HG02852 (cell line): ENCODE data around the gene PRICKLE1.

Source experiments
- ATAC-seq: cut with Tn5 transposase; IDR thresholded peaks from one replicate; pipeline ENCODE4 v1.9.1; 2021; ENCODE audit warnings: mild to moderate bottlenecking, moderate library complexity; ENCODE audit not compliant: unreplicated experiment

Gene PRICKLE1

DNA sequence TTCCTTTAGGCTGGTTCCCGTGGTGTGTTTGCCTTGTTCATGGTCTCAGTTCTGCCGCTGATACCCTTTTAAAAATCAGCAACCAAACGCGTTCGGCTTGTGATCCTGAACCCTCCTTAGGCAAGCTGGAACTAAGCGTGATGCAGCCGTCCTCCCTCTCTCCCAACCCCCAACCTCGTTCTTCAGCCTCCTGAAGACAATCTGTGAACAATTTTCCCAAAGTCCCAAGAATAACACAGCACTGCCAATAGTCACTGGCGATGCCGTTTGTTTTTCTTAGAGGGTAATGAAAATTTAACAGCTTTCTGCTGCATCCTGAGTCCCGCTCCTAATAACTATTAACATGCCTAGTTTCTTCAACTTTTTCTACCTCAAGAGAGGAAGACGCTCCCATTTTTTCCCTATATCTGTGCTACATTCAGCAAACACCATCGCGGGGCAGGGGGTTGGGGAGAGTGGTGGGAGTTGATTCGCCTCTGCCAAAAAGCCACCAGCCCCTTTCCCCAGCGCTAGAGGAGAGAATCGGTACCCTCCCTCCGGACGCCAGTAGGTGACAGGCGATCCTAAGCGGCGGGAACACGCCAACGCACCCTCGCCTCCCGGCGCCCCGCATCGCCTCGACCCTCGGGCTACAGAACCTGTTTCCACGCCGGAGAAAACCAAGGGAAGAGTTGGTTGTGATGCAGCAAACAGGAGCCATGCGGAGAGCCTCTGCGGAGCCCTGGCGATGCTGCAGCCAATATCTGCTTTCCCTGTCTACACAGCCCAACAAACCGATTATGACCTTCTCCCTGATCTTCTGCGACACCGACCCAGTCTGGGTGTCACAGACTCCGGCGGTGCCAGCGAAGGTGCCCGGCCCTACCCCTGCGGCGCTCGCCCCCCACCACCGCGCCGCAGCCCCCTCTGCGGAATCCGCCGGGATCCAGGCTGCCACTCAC is 752 bp downstream of the PRICKLE1 start:
- peak; percentile 28 for ATAC-seq

DNA sequence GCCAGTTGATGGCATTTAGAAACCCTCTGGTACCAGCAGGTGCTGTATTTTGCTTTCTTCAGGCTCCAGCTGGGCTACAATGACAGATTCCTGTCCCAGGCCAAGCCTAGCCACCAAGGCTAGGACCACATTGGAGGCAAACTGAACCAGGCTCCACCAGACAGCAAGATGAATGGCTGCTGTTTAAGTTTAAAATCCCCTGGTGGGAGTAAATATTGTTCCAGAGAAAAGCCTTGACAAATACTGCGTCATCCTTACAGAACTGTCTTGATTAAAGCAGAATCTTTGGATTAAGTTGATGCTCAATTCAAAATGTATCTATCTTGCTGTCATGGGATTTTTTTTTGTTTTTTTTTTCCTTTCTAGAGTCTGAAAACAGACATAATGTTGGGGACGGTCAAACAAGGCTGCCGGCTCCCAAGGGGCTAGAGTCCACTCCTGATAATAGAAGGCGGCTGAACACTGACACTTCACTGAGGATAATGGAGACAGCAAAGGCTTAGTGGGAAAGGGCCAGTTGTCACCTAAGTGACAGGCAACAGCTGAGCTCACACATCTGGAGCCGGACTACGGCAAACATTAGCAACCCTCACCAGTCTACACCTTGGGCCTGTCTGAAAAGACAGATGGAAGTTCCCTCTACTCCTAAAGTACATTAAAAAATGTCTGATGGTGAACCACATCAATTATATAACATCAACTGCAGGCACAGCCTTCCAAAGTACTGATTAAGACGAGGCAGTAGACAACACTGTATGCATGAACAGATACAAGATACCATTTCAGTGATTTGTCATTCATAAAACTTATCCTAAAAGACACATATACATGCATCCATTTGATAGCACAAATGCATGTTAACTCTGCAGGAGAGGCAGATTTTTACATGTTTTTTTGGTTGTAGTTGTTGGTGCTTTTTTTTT is 1.7 kb downstream of the PRICKLE1 start:
- no peak for ATAC-seq

DNA sequence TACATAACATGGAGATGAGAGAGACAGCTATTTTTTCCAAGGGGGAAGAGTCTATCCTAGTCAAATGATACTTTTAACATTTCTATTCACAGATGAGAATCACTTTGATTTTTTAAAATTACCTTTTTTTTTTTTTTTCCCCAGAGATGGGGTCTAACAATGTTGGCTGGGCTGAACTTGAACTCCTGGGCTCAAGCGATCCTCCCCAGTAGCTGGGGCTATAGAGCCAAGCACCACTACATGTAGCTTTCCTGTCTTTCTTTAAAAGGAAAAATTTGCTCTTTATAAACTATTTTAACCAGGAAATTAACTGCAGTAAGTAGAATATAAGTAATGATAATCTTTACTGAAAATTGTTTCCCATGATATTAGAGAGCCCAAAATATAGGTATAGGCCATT is 3.3 kb downstream of the PRICKLE1 start:
- ATAC-seq, result no peak

DNA sequence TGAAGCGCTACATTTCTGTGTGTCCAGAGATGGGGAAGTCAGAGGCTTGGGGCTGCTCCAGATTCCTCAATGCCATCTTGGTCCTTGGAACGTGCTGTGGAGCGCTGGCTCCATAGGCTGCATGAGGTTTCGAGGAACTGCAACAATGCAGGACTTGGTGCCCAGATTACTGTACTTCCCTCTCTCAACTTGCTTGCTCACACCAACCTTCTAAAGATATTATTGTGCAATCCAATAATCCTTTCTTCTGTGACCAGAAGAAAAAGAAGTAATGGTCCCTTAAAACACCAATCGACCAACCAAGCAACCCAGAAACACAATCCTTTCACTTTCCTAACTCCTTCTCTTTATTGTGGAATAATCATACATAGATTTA is 3.7 kb downstream of the PRICKLE1 start:
- ATAC-seq, result no peak

DNA sequence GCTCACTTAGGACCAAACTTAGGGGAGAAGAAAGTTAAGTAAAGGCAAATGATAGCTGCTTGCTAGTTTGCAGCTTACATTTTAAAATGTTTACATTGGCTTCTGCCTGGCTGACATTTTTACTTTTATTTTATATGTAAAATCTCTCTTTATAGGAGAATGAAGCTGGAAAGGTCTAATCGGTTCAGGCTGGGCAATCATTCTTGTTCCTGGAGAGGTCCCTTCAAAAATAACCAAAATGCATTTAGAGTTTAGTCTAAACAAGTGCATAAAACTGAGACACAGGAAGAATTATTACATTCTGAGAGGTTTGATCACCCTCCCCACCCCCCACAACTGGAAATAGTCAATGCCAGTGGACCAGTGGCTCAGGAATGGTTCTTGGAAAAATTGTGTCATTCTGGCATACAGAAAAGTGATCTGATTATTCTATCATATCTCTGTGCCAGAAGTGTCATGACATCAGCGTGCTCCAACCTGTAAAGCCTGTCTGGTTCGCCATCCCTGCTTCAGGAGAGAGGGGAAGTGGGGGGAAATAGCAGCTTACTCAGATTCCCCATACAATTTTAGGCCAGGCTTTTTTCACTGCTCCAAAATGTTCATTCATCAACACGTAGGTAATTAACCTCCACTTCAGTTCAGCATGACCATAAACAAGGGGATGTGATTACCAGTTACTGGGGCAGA is 4.2 kb downstream of the PRICKLE1 start:
- ATAC-seq, result no peak

DNA sequence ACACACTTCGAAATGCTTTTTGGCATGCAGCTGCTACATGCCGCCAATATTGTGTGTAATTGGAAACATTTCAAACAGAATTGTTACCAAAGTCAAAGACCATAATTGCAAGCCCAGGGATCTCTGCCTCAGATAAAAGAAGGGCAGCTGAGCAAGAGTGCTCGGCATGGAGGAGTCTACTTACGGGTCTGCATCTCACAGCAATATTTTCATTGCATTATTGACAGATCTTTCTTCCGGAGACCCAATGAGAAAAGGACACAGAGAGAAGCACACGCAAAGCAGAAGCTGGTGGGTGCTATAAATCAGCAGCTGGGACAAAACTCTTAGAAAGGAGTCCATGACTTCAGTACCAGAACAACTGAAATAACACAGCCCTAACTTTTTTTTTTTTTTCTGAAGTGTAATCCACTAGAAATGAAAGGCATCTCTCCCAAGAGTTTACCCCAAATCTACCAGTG is 4.9 kb downstream of the PRICKLE1 start:
- no peak for ATAC-seq

DNA sequence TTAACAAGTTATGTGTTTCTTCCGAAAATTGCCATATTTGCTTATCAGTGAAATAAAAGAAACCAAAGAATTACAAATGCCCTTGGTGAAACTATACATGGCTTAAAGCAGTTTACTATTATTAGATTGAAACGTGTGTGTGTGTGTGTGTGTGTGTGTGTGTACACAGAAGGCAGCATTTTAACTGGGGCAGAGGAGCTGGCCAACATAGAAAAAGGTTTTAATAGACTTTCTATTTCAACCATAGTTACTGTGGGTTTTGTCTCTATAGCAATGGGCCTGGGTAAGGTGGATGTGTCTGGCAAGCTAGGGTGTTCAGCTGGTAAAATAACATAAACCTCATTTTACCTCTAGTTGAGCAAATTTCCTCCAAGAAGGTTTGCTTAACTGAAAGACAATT is 6.5 kb downstream of the PRICKLE1 start:
- ATAC-seq, result no peak

DNA sequence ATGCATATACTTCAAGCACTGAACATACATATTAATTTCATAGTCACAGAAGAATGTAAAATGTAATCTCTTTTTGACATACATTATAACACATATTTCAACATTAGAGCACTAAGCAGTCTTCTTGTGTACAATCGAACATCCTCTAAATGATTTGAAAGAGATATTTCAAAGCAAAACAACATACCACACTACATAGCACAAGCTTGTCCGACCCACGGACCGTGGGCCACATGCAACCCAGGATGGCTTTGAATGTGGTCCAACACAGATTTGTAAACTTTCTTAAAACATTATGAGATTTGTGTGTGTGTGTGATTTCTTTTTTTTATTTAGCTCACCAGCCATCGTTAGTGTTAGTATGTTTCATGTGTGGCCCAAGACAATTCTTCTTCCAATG is 7.0 kb downstream of the PRICKLE1 start:
- ATAC-seq, result no peak

DNA sequence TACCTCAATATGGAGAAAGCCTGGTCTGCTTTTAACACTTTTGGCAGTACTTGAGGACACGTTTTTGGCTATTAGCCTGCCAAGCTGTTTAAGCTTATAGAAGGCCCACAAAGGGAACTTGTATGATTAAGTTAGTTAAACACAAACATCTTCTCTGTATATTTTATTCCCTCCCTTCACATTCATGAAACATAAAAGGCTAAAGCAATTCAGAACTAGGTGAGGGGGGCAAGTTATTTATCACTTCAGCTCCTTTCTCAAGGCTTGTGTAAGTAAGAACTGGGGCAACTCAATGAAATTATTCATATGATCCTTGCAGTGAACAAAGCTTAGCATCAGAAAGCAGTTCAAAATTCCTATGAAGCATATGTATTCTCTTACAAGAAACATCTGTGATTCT is 7.5 kb downstream of the PRICKLE1 start:
- no peak for ATAC-seq

DNA sequence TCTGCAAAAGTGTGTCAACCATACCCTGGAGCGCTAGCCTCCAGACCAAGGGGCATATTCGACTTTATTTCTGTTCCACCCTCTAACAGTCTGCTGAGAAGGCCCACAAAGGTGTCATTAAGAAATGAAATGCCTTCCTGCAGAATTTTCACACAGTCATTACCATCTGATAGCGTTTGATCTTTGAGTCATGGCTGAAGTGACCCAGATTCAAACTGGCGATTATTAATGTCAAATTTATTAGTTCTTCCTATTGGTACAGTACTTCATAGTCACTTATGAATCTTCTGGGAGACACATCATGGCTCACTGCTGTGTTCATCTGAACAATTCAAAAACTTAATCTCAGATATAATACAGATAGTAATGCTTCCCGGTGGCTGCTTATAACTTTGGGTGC is 13.2 kb downstream of the PRICKLE1 start:
- ATAC-seq, result no peak

DNA sequence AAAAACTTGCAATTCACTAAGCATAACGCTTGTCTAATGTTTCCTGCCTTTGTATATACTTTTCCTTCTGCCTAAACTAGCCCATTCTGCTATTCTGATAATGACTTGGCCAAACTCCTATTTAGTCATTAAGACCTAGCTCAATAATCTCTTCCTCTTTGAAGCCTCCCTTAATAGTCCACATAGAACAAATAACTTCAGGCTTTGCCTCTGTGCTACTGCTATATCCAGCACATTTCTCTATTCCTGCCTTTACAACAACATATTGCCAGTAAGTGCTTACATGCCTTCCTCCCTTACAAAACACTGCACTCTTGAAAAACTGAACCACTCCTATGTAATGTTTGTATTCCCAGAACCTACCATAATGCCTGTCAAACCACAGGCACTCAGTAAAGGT is 13.8 kb downstream of the PRICKLE1 start:
- no peak for ATAC-seq

DNA sequence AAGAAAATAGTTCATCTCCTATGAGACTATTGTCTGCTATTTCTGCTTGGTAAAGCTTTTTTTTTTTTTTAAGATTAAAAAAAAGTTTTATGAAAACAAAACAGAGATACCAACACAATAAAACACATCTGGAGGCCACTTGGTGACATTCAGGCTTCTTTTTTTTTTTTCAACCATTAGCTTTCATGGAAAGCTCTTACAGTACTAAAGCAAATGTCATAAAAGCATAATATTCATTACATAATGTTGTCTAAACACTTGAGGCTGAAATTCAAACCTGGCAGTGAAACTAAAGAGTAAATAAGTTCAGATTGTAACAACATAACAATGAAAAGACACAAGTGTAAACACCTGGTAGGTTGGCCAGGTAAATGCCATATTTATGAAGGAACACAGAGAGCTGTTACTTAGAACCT is 14.7 kb downstream of the PRICKLE1 start:
- no peak for ATAC-seq

DNA sequence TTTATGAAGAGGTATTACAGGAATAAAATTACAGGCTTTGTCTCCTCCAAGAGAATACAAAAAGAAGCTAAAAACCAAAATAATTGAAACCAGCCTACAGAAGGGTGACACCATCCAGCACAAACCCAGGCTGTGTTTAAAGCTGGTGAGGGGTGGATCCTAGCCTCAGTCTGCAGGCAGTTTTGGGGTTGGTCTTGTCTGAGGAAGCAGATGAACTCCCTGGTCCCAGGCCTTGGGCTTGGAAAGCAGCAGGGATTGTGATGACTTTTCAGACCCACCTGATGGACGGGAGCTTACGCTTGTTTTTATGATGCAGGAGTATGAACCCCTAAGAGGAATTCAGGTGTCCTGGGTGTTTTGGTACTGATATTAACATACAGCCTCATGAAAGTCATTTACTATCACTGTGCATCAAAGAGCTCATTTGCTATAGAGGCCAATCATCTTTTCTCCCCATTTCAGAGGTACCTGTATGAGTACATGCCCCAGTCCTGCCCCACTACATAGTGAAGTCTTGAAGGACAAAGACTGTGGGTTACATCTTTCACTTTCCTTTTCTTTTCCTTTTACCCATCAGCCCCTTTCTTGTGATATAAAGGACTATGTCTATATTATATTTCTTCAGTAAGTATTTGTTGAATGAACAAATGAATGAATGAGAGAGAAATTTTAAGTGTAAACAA is 18.1 kb downstream of the PRICKLE1 start:
- ATAC-seq, result no peak

DNA sequence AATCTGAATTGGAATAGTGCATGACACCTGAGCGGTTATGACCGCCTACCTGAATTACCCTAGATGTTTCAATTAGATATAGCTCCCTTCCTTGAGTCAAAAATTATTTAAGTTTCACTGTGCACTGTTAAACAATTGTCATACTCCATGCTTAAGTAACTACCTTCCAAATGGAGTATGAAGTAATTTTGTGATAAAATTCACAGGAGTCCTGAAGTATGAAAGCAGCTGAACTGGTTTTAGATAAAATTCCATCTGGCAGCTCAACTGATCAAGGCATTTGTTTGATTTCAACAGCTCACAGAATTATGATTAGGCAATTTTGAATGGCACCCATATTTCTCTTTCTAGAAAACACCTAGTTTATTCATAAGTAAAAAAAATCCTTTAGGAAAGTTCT is 19.5 kb downstream of the PRICKLE1 start:
- ATAC-seq, result no peak

DNA sequence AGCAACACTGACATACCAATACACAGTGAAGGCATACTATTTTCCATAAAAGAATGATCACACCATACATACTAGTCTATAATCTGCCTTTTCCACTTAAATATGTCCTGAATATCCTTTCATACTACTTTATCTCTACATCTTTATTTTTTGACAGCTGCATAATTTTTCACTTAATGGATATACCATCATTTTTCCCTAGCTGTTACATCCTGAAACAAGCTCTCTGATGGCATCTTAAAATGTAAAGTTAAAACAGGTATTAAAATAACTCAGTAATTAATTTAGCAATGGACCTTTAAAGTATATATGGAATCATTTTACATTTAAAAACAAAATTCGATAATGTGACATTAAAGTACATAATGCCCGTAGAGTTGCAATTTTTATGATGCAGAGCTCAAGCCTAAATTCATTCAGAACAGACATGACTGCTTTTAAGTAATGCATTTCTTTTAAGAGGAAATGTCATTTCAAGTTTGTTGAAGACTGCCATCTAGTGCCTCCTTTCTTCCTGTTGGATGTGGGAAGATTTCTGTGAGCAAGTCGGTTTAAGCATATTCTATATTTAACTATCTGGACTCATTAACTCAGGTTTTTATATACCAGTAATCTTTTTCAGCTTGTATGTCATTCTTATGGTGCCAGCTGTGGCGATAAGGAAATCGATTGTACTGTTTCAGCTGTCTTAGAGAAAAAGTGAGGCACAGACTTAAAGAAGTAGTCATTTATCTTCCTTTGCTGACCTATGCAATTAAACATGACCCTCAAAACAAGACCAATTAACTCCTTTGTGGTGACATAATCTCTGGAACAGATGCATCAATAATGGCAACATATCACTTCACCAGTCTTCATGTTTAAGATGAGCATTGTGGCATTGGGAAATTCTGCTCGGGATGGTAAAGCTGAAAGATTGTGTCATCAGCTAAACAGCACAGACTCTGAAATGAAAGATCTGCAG is 20.3 kb downstream of the PRICKLE1 start:
- peak; percentile 75 for ATAC-seq

DNA sequence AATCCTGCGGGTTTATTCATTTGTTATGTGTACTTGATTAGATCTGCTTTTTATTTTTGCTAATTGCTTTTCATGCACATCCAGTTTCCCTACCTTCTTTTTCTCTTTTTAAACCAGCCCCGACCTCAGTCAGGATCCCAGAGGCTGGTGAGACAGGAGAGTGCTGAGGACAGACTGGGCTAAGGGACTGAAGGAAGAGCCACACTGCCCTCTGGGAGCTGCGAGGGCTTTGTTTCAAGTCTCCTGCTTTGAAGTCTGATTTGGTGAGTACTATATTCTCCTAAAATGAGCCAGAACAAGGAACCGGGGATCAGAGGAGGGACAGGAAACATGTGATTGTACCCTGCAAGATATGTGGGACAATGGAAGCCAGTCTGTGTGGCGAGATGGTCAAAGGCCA is 23.9 kb downstream of the PRICKLE1 start:
- no peak for ATAC-seq

DNA sequence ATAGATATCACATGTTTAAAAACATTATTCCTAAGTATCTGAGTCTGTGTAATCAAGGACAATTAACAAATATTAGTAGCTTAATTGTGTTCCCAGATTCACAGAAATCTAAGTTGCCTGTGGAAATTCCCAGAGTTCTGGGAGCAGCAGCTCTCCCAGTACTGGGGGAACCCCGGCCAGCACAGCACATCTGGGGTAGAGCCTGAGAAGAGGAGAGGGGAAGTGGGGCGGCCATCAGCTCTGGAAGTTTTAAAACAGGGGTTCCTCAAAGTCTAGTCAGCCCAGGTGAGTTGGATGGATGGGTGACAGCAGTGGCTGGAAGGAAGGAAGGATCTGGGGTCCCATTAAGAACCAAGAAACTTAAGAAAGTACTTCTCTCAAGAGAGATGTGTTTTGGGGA is 24.6 kb downstream of the PRICKLE1 start:
- ATAC-seq, result no peak

DNA sequence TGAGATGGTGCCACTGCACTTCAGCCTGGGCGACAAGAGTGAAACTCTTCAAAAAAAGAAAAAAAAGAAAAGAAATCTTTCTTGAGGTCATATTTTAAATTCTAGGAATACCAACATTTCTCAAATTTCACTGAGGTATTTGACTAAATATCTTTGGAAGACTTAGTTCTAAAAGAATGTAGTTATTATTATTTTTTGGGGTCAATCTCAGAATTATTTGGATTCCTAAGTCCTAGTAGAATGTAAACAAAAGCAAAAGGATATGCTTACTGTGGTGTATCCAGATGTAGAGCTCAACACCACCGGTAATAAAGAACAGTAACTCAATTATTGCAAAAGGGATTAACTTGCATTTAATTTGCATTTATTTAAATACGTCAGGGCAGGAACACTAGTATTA is 25.0 kb downstream of the PRICKLE1 start:
- no peak for ATAC-seq

DNA sequence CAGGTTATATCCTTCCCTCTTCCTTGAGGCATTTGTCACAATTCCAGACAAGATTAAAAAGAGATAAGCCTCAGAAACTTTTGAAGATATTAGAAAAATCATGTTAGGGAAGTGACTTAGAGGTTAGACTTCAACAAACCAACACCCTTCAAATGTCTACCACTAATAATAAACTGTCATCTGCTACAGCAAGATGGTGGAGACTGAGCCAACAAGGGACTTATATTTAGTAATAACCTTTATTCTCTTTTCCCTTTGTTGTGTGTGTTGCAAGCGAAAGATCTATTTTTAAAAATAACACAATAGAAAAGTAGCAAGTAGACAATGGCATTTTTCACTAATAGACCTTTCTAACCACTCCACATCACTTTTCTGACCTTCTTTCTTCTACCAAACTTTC is 28.6 kb downstream of the PRICKLE1 start:
- ATAC-seq, result no peak
